Uterus (tissue), 4 donors: ENCODE results near the gene SLC17A4. TPM values are rescaled to one million over a fixed set of nuclear protein-coding genes. Genes with fewer than 3 reads are reported as not detected.
"Not testable (repeated sequence)": the region's sequence is repeated elsewhere in the genome, so short reads cannot be mapped to it uniquely, and the experiment has no call there.

Source experiments
- DNase-seq, 2 donors: peaks; one replicate each; pipeline ENCODE4 v3.0.0-alpha.2; 2019 to 2020
- H3K27ac ChIP-seq, 2 donors: fragments of 200-600 bp; sonication (generic); 1 replicate in 1 of 2; 2 replicates in 1 of 2; pipeline ENCODE4 v1.5.1; 2016 to 2018
- H3K27me3 ChIP-seq, 2 donors: fragments of 200-600 bp; sonication (generic); one replicate each; pipeline ENCODE4 v1.5.1; 2018 to 2019; ENCODE audit warnings: control low read depth in 1 of 2
- H3K36me3 ChIP-seq, 2 donors: fragments of 200-600 bp; sonication (generic); one replicate each; pipeline ENCODE4 v1.5.1; 2019; ENCODE audit warnings: control low read depth in 1 of 2
- H3K4me1 ChIP-seq, 2 donors: fragments of 200-600 bp; sonication (generic); one replicate each; pipeline ENCODE4 v1.5.1; 2018 to 2019; ENCODE audit warnings: control low read depth in 1 of 2
- H3K4me3 ChIP-seq, 2 donors: fragments of 200-600 bp; sonication (generic); 1 replicate in 1 of 2; 2 replicates in 1 of 2; pipeline ENCODE4 v1.5.1; 2018 to 2019; ENCODE audit warnings: mild to moderate bottlenecking in 1 of 2
- H3K9me3 ChIP-seq, 2 donors: fragments of 200-600 bp; sonication (generic); one replicate each; pipeline ENCODE4 v1.5.1; 2019; ENCODE audit warnings: control low read depth in 1 of 2
- CTCF ChIP-seq, 4 experiments: fragments of 200-600 bp in 2 of 4; fragments of 450-650 bp in 2 of 4; sonication (generic) in 2 of 4; IDR thresholded peaks; one replicate each; pipeline ENCODE4 v1.5.1; 2016 to 2019; ENCODE audit warnings: antibody characterized with exemption in 4 of 4, mild to moderate bottlenecking in 2 of 4, moderate library complexity in 1 of 4
- POLR2A ChIP-seq, 2 donors: fragments of 450-650 bp; IDR thresholded peaks; one replicate each; pipeline ENCODE4 v1.6.1; 2016; ENCODE audit warnings: antibody characterized with exemption in 2 of 2, mild to moderate bottlenecking in 1 of 2, moderate library complexity in 1 of 2
- intact Hi-C: fragments of 100-400 bp; cut with DNase I; formaldehyde crosslinking; loops from one replicate; pipeline ENCODE4 v1.15.1; 2023; ENCODE audit warnings: low total_unique reads
- total RNA-seq, 4 donors: library from RNA; depleted of rRNA in 3 of 4; stranded (reverse); fragments of >200 nt in 3 of 4; gene quantifications; one replicate each; pipeline versions ENCODE4 v1.1.0 to v1.2.4, GENCODE V29; 2014 to 2023
- donor health status: DM: yes; HTN: yes; CAD: no.

SLC17A4 gene
- total RNA-seq, 4 donors from 2014 or later, result under 0.01 TPM; not detected in 3

- Histone ChIP-seq H3K27ac (no peak overlapping the region), H3K9me3 (peaks cover 0 to 3% of the 10 kb centered on the region in 2 donors), H3K36me3 (no peaks in the 10 kb centered on the region), H3K27me3 (no peaks in the 10 kb centered on the region), H3K4me1 (no peaks in the 10 kb centered on the region), H3K4me3 (no peak overlapping the region)
- DNase-seq, result no peak
- no peak for TF ChIP-seq CTCF (IDR thresholded peaks at IDR 0.05)
- TF ChIP-seq POLR2A (IDR thresholded peaks at IDR 0.05), result no peak
- intact Hi-C loops, result no loop called here
These were observed 8.7 kb upstream of the SLC17A4 start for GRCh38 chr6:25745836-25746235.

GRCh38 chr6:25746968-25747367 lies 7.6 kb upstream of the SLC17A4 start:
- H3K36me3 ChIP-seq, result no peaks in the 10 kb centered on the region
- no peaks in the 10 kb centered on the region for H3K4me1 ChIP-seq
- TF ChIP-seq POLR2A (IDR thresholded peaks at IDR 0.05) (no peak), CTCF (IDR thresholded peaks at IDR 0.05) (no peak)
- intact Hi-C loops, result no loop called here
- no peak overlapping the region for H3K27ac ChIP-seq
- no peaks in the 10 kb centered on the region for H3K27me3 ChIP-seq
- H3K9me3 ChIP-seq, result peaks cover 0 to 3% of the 10 kb centered on the region in 2 donors
- no peak for DNase-seq
- no peak overlapping the region for H3K4me3 ChIP-seq

GRCh38 chr6:25747477-25747876 lies 7.1 kb upstream of the SLC17A4 start:
- Histone ChIP-seq H3K9me3 (peaks cover 0 to 3% of the 10 kb centered on the region in 2 donors), H3K36me3 (no peaks in the 10 kb centered on the region), H3K4me1 (no peaks in the 10 kb centered on the region), H3K4me3 (no peak overlapping the region), H3K27ac (no peak overlapping the region), H3K27me3 (no peaks in the 10 kb centered on the region)
- intact Hi-C loops, result no loop called here
- no peak for TF ChIP-seq CTCF (IDR thresholded peaks at IDR 0.05)
- TF ChIP-seq POLR2A (IDR thresholded peaks at IDR 0.05), result no peak
- no peak for DNase-seq

GRCh38 chr6:25748049-25748448 lies 6.5 kb upstream of the SLC17A4 start:
- no peak for TF ChIP-seq POLR2A (IDR thresholded peaks at IDR 0.05)
- TF ChIP-seq CTCF (IDR thresholded peaks at IDR 0.05), result no peak
- Histone ChIP-seq H3K4me1 (no peaks in the 10 kb centered on the region), H3K27me3 (no peaks in the 10 kb centered on the region), H3K36me3 (no peaks in the 10 kb centered on the region), H3K4me3 (no peak overlapping the region), H3K27ac (no peak overlapping the region), H3K9me3 (peaks cover 0 to 3% of the 10 kb centered on the region in 2 donors)
- intact Hi-C loops, result no loop called here
- DNase-seq, result no peak

GRCh38 chr6:25748601-25749517 lies 5.7 kb upstream of the SLC17A4 start:
- H3K27ac ChIP-seq, H3K27me3 ChIP-seq, H3K4me3 ChIP-seq, intact Hi-C loops, DNase-seq, H3K9me3 ChIP-seq, H3K4me1 ChIP-seq, H3K36me3 ChIP-seq: not testable (repeated sequence)
